Measurements from ENCODE around the gene LDHAL6B.

Gene LDHAL6B

DNA sequence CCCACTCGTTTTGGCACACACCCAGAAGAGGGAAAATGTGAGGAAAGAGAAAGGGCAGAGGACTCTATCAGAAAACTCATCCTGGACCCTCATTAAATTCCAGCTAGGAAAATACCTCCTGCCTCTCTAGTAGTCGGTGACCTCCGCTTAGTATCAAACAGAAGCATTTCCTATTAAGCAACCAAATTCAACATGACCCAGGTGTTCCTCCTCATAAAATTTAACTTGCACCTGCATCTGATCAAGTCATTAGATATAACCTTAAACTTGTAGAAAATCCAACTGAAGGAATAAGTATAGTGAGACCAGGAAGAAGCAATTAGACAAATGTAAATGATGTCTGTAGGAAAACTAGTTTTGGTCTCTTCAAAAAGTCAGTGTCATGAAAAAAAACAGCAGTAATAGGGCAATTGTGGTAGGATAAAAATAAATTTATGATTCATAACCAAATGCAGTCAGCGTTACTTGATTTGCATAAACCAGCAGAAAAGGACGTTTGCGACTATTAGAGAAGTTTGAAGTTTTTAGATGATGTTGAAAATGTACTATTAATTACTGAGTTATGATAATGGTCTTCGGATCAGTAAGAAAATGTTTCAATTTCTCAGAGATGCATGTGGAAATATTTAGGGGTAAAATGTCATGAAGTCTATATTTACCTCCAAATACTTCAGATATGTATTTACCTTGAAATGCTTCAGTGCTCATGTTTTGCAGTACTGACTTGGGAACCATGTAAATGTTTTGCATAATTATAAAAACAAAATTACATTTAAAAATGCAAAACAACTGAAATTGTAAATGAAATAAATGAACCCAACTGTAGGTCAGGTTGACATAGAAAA lies 44.6 kb downstream of the LDHAL6B start:
- no peak for DNase-seq (ENCODE audit: low read depth)

DNA sequence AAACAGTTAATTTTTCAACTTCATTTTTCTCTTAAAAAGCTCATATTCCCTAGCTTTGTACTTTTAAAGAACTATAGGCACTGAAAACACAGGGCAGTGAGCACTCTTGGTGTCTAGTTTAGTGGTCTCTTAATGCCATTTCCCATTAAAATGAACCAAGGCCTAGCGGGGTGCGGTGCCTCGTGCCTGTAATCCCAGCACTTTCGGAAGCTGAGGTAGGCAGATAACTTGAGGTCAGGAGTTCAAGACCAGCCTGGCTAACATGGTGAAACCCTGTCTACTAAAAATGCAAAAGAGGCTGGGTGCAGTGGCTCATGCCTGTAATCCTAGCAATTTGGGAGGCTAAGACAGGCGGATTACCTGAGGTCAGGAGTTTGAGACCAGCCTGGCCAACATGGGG lies 45.5 kb downstream of the LDHAL6B start:
- no peak for DNase-seq (ENCODE audit: low read depth)

DNA sequence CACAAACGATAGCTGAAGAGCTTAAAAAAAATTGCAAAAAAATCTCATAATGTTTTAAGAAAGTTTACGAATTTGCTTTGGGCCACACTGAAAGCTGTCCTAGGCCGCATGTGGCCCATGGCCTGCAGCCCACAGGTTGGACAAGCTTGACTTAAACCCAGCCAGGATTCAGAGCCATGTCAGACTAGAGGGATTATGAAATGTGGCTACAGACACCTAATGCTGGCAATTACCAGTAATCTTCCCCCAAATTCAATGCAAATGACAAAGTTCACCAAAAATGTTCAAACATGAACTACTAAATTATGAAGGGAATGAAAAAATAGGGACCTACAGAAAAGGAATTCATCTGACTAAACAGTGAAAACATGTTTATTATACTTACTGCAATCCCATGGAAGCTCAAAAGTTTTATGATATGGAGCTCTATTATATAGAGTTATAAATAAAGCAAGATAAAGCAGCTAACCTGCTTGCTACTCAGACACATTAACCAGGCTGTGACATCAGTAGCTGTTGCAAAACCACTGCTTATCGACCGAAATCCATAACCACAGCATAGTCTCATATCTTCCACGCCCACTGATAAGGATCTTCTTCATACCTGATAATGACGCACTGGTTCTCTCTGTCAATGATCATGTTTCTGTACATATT lies 49.2 kb downstream of the LDHAL6B start:
- DNase-seq (ENCODE audit: low read depth) = peak; percentile 65

DNA sequence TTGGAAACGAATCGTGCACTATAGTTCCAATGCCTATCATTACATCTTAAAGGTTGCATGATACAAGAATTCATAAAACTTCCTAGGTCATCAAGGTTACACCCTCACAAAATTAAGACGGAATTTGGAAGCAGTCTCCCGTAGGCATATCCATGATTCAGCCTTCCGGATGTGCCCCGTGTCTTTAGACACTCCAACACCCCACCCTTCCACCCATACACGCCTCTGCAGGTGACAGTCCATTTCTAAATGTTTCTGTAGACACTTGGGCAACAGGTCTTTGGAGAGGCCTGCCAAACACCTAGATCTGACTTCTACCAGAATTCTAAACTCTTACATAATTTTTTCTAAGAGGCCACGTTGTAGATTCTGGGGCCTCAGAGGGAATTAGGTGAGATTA lies 49.8 kb downstream of the LDHAL6B start:
- DNase-seq (ENCODE audit: low read depth) = peak; percentile 18

DNA sequence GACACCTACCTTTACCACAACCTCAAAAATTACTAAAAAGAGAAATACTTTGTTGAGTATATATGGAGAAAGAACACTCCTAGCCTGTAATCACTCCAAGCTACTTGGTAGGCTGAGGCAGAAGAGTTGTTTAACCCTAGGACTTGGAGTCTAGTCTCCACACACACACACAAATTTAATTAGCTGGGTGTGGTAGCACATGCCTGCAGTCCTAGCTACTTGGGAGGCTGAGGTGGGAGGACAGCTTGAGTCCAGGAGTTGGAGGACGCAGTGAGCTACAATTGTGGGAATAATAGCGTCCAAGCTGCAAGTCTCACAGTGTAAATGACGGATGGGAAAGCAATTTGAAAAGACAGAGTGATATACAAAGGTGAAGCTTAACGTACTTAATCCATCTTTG lies 50.5 kb downstream of the LDHAL6B start:
- no peak for DNase-seq (ENCODE audit: low read depth)
